Calu3 (cell line): ENCODE results near the gene RHBDF2. TPM values are rescaled to one million over a fixed set of nuclear protein-coding genes. Genes with fewer than 3 reads are reported as not detected.
A peak's percentile ranks its signal among the peaks of the same experiment; 100 is the strongest.

Experiments used
- BruUV-seq: library from RNA; stranded (reverse); fragments of 400-500 nt; replicated peaks from 2 replicates; lab custom pipeline; 2021; lab: Mats Ljungman, UMichigan
- CTCF ChIA-PET: fragments of 300-600 bp; sonication (Branson Sonifier 250); formaldehyde crosslinking; loops from one replicate; lab custom pipeline; 2022; ENCODE audit warnings: antibody characterized with exemption; lab: Charles Lee
- DNase-seq: peaks from one replicate; pipeline ENCODE4 v3.0.0; 2022
- H3K27ac Mint-ChIP-seq: one replicate; pipeline ENCODE4 v1.8.0; 2022; ENCODE audit warnings: mixed read lengths; ENCODE audit not compliant: unreplicated experiment
- H3K27me3 Mint-ChIP-seq: one replicate; pipeline ENCODE4 v1.8.0; 2022; ENCODE audit warnings: mixed read lengths; ENCODE audit not compliant: unreplicated experiment
- H3K36me3 Mint-ChIP-seq: one replicate; pipeline ENCODE4 v1.8.0; 2022; ENCODE audit warnings: mild to moderate bottlenecking, moderate library complexity, mixed read lengths; ENCODE audit not compliant: insufficient read depth, unreplicated experiment
- H3K4me1 Mint-ChIP-seq: one replicate; pipeline ENCODE4 v1.8.0; 2022; ENCODE audit warnings: mild to moderate bottlenecking, low read depth, mixed read lengths; ENCODE audit not compliant: unreplicated experiment
- H3K4me3 Mint-ChIP-seq: one replicate; pipeline ENCODE4 v1.8.0; 2022; ENCODE audit warnings: mild to moderate bottlenecking, low read depth, moderate library complexity, mixed read lengths; ENCODE audit not compliant: unreplicated experiment
- H3K9me3 Mint-ChIP-seq: one replicate; pipeline ENCODE4 v1.8.0; 2022; ENCODE audit warnings: low read depth, mixed read lengths; ENCODE audit not compliant: unreplicated experiment
- CTCF ChIP-seq: fragments of 200-600 bp; IDR thresholded peaks from one replicate; pipeline ENCODE4 v1.8.0; 2022; ENCODE audit warnings: antibody characterized with exemption; ENCODE audit not compliant: unreplicated experiment
- intact Hi-C: fragments of 100-400 bp; cut with micrococcal nuclease; formaldehyde crosslinking; loops from one replicate; pipeline ENCODE4 v1.10.0; 2022; ENCODE audit not compliant: unreplicated experiment
- total RNA-seq: library from RNA; stranded (reverse); gene quantifications from 2 replicates; pipeline ENCODE4 v1.2.3, GENCODE V29; 2022

Gene RHBDF2
- total RNA-seq, 1 experiment from 2014 or later, result 47.7 TPM

GRCh38 chr17:76506408-76507345 lies 5.5 kb upstream of the RHBDF2 start:
- H3K36me3 Mint-ChIP-seq, result peaks cover 7% of the 10 kb centered on the region
- H3K27me3 Mint-ChIP-seq, result peaks cover 39% of the 10 kb centered on the region
- peaks cover 4% of the 10 kb centered on the region for H3K4me1 Mint-ChIP-seq
- no TSS peak for BruUV-seq
- TF ChIP-seq CTCF, result peak; percentile 93
- no peak overlapping the region for H3K4me3 Mint-ChIP-seq
- DNase-seq, result peak; percentile 90
- no peak overlapping the region for H3K27ac Mint-ChIP-seq
- no peaks in the 10 kb centered on the region for H3K9me3 Mint-ChIP-seq
- CTCF ChIA-PET, result interaction anchor here (0.6 to 1.8 kb wide), 3 partner anchors 48 to 98 kb away, joined by 3 to 6 read pairs (median 5); no protein-coding TSS in a partner anchor
- intact Hi-C loops, result loop anchor here (1.0 kb wide), 1 partner anchor 40 kb away; no protein-coding TSS in a partner anchor

GRCh38 chr17:76504117-76504516 lies 2.9 kb upstream of the RHBDF2 start:
- intact Hi-C loops, result loop anchor here (5.0 kb wide), 1 partner anchor 97 kb away; no protein-coding TSS in a partner anchor
- no TSS peak for BruUV-seq
- H3K36me3 Mint-ChIP-seq, result peaks cover 26% of the 10 kb centered on the region
- no peak for TF ChIP-seq CTCF
- no peak overlapping the region for H3K4me3 Mint-ChIP-seq
- H3K27me3 Mint-ChIP-seq, result peaks cover 20% of the 10 kb centered on the region
- peaks cover 25% of the 10 kb centered on the region for H3K4me1 Mint-ChIP-seq
- no peak for DNase-seq
- no peak overlapping the region for H3K27ac Mint-ChIP-seq
- no peaks in the 10 kb centered on the region for H3K9me3 Mint-ChIP-seq
- CTCF ChIA-PET, result no interaction called here

GRCh38 chr17:76502341-76503211 lies 1.4 kb upstream of the RHBDF2 start:
- no peak for TF ChIP-seq CTCF
- H3K27ac Mint-ChIP-seq, result no peak overlapping the region
- H3K27me3 Mint-ChIP-seq, result peaks cover 6% of the 10 kb centered on the region
- no peak for DNase-seq
- no peak overlapping the region for H3K4me3 Mint-ChIP-seq
- intact Hi-C loops, result loop anchor here (5.0 kb wide), 1 partner anchor 95 kb away; no protein-coding TSS in a partner anchor
- CTCF ChIA-PET, result interaction anchor here (0.5 to 1.4 kb wide), 3 partner anchors 10 to 272 kb away, joined by 3 to 5 read pairs (median 4); no protein-coding TSS in a partner anchor
- peaks cover 26% of the 10 kb centered on the region for H3K36me3 Mint-ChIP-seq
- BruUV-seq, result no TSS peak
- no peaks in the 10 kb centered on the region for H3K9me3 Mint-ChIP-seq
- peaks cover 40% of the 10 kb centered on the region for H3K4me1 Mint-ChIP-seq

- Mint-ChIP-seq H3K4me1 (peaks cover 44% of the 10 kb centered on the region), H3K36me3 (peaks cover 26% of the 10 kb centered on the region), H3K27me3 (no peaks in the 10 kb centered on the region), H3K4me3 (peak overlapping the region; percentile 88), H3K27ac (peak overlapping the region; percentile 81), H3K9me3 (no peaks in the 10 kb centered on the region)
- intact Hi-C loops, result loop anchor here (5.0 kb wide), 1 partner anchor 95 kb away; no protein-coding TSS in a partner anchor
- CTCF ChIA-PET, result interaction anchor here (0.5 to 1.4 kb wide), 3 partner anchors 9 to 272 kb away, joined by 3 to 5 read pairs (median 4); no protein-coding TSS in a partner anchor
- no TSS peak for BruUV-seq
- no peak for TF ChIP-seq CTCF
- DNase-seq, result no peak
Observed at GRCh38 chr17:76501827-76502307, 644 bp upstream of the RHBDF2 start.
